IMR-90 (cell line): ENCODE measurements around the gene DCST2. TPM values are rescaled to one million over a fixed set of nuclear protein-coding genes. Genes with fewer than 3 reads are reported as not detected.
A peak's percentile ranks its signal among the peaks of the same experiment; 100 is the strongest.
"Not testable (repeated sequence)": the region's sequence is repeated elsewhere in the genome, so short reads cannot be mapped to it uniquely, and the experiment has no call there.

Experiments
- ATAC-seq: fragments of 200-7000 bp; cut with Tn5 transposase; 2 replicates; pipeline ENCODE4 v1.9.1; 2020; ENCODE audit warnings: low read depth, mild to moderate bottlenecking, moderate library complexity
- BruUV-seq: library from RNA; stranded (reverse); fragments of 400-500 nt; replicated peaks from 2 replicates; lab custom pipeline; 2021; lab: Mats Ljungman, UMichigan
- CTCF ChIA-PET: fragments of 300-600 bp; formaldehyde crosslinking; extraction: SDS; loops from one replicate; lab custom pipeline; 2021; ENCODE audit warnings: antibody characterized with exemption; lab: Yijun Ruan, JAX
- POLR2A ChIA-PET: fragments of 300-600 bp; sonication (Branson Sonifier 250); formaldehyde crosslinking; loops from one replicate; lab custom pipeline; 2022; ENCODE audit warnings: antibody characterized with exemption; ENCODE audit not compliant: unreplicated experiment; lab: Charles Lee
- DNase-seq: peaks from one replicate; pipeline ENCODE4 v3.0.0; 2013
- H2AFZ ChIP-seq: replicated peaks from 2 replicates; pipeline ENCODE3; 2013; ENCODE audit warnings: low read length, mild to moderate bottlenecking; ENCODE audit not compliant: poor library complexity
- H2AK5ac ChIP-seq: 2 replicates; pipeline ENCODE4 v1.6.1; 2013; ENCODE audit warnings: low read depth, low read length, inconsistent platforms
- H2AK9ac ChIP-seq: replicated peaks from 2 replicates; pipeline ENCODE3; 2013; ENCODE audit warnings: mild to moderate bottlenecking, low read depth, low read length, moderate library complexity; ENCODE audit not compliant: poor library complexity
- H2BK120ac ChIP-seq: 2 replicates; pipeline ENCODE4 v1.6.1; 2013; ENCODE audit warnings: low read depth, low read length, inconsistent platforms
- H2BK15ac ChIP-seq: 3 replicates; pipeline ENCODE4 v1.6.1; 2013; ENCODE audit warnings: low read depth, low read length, inconsistent platforms
- H2BK20ac ChIP-seq: 2 replicates; pipeline ENCODE4 v1.6.1; 2013; ENCODE audit warnings: low read depth, mild to moderate bottlenecking, inconsistent platforms, low read length, moderate library complexity
- H2BK5ac ChIP-seq: 2 replicates; pipeline ENCODE4 v1.6.1; 2013; ENCODE audit warnings: mild to moderate bottlenecking, low read depth, low read length, inconsistent platforms; ENCODE audit not compliant: poor library complexity, severe bottlenecking
- H3K14ac ChIP-seq: replicated peaks from 2 replicates; pipeline ENCODE4 v1.6.1; 2013; ENCODE audit warnings: low read depth, low read length, inconsistent platforms
- H3K18ac ChIP-seq: 2 replicates; pipeline ENCODE4 v1.6.1; 2013; ENCODE audit warnings: low read depth, low read length, control low read depth
- H3K23ac ChIP-seq: 2 replicates; pipeline ENCODE4 v1.6.1; 2013; ENCODE audit warnings: low read depth, low read length, inconsistent platforms
- H3K27ac ChIP-seq: 2 replicates; pipeline ENCODE4 v1.5.1; 2013; ENCODE audit warnings: mild to moderate bottlenecking, control low read depth, low read length; ENCODE audit not compliant: insufficient read depth
- H3K27me3 ChIP-seq: 2 replicates; pipeline ENCODE4 v1.6.1; 2013; ENCODE audit warnings: low read length; ENCODE audit not compliant: control insufficient read depth, insufficient read depth
- H3K36me3 ChIP-seq: 2 replicates; pipeline ENCODE4 v1.6.1; 2013; ENCODE audit warnings: low read length, mixed read lengths; ENCODE audit not compliant: control insufficient read depth, insufficient read depth
- H3K4ac ChIP-seq: 2 replicates; pipeline ENCODE4 v1.6.1; 2013; ENCODE audit warnings: low read depth, low read length, inconsistent platforms
- H3K4me1 ChIP-seq: 2 replicates; pipeline ENCODE4 v1.6.1; 2013; ENCODE audit warnings: low read length, mixed read lengths; ENCODE audit not compliant: control insufficient read depth, insufficient read depth
- H3K4me2 ChIP-seq: 2 replicates; pipeline ENCODE4 v1.6.1; 2013; ENCODE audit warnings: low read depth, mild to moderate bottlenecking, control low read depth, low read length, moderate library complexity
- H3K4me3 ChIP-seq: 2 replicates; pipeline ENCODE4 v1.5.1; 2013; ENCODE audit warnings: low read depth, mild to moderate bottlenecking, control low read depth, low read length, moderate library complexity; ENCODE audit not compliant: insufficient read depth
- H3K56ac ChIP-seq: 2 replicates; pipeline ENCODE4 v1.6.1; 2013; ENCODE audit warnings: low read length, inconsistent platforms; ENCODE audit not compliant: insufficient read depth; ENCODE audit errors: extremely low read depth
- H3K79me1 ChIP-seq, 2 experiments: 2 replicates each; pipeline ENCODE4 v1.6.1; 2013; ENCODE audit warnings: low read length in 2 of 2, inconsistent platforms in 1 of 2, low read depth in 1 of 2
- H3K9ac ChIP-seq: 2 replicates; pipeline ENCODE4 v1.6.1; 2013; ENCODE audit warnings: low read depth, low read length, control low read depth
- H3K9me1 ChIP-seq: 2 replicates; pipeline ENCODE4 v1.6.1; 2013; ENCODE audit warnings: low read length, inconsistent platforms; ENCODE audit not compliant: insufficient read depth
- H3K9me3 ChIP-seq: 2 replicates; pipeline ENCODE4 v1.6.1; 2013; ENCODE audit warnings: low read length; ENCODE audit not compliant: control insufficient read depth, insufficient read depth
- H4K20me1 ChIP-seq: 2 replicates; pipeline ENCODE4 v1.6.1; 2013; ENCODE audit warnings: low read length, inconsistent platforms; ENCODE audit not compliant: insufficient read depth
- H4K5ac ChIP-seq: 2 replicates; pipeline ENCODE4 v1.6.1; 2013; ENCODE audit warnings: mild to moderate bottlenecking, low read depth, low read length, control low read depth
- H4K8ac ChIP-seq, 2 experiments: 2 replicates each; pipeline ENCODE4 v1.6.1; 2013; ENCODE audit warnings: low read depth in 2 of 2, low read length in 2 of 2, control low read depth in 1 of 2, inconsistent platforms in 1 of 2
- H4K91ac ChIP-seq: 2 replicates; pipeline ENCODE4 v1.6.1; 2013; ENCODE audit warnings: low read depth, low read length, inconsistent platforms; ENCODE audit not compliant: insufficient read depth
- FOS ChIP-seq: fragments of 150-350 bp; IDR thresholded peaks from 2 replicates; pipeline ENCODE4 v1.6.1; 2016; ENCODE audit warnings: low read depth, low read length
- WGBS, 2 experiments: methylation state at CpG; one replicate each; pipeline versions ENCODE4 v1.1.5 to v1.1.7; 2013; ENCODE audit warnings: missing lambda C conversion rate in 2 of 2; ENCODE audit not compliant: insufficient read length in 1 of 2; ENCODE audit errors: extremely low coverage in 2 of 2; 5-methylcytosine and 5-hydroxymethylcytosine counted together
- dilution Hi-C: fragments of 300-500 bp; cut with HindIII; formaldehyde crosslinking; loops from one replicate; pipeline ENCODE4 v1.14.3; 2018; ENCODE audit warnings: low sequenced_read_pairs; ENCODE audit not compliant: unreplicated experiment
- in situ Hi-C: fragments of 300-500 bp; cut with MboI; formaldehyde crosslinking; loops from 3 replicates; pipeline ENCODE4 v1.14.3; 2019; ENCODE audit warnings: low sequenced_read_pairs, inconsistent platforms, mixed read lengths
- intact Hi-C: fragments of 100-400 bp; cut with micrococcal nuclease; formaldehyde crosslinking; loops from 2 replicates; pipeline ENCODE4 v1.10.0; 2022
- polyA plus RNA-seq, 3 experiments: library from polyadenylated mRNA; depleted of rRNA; stranded (reverse); fragments of >200 nt; gene quantifications; 2 replicates each; pipeline ENCODE4 v1.2.3, GENCODE V29; 2012; ENCODE audit warnings: low replicate concordance in 1 of 3
- total RNA-seq: library from RNA; depleted of rRNA; stranded (reverse); fragments of >200 nt; gene quantifications from 2 replicates; pipeline ENCODE4 v1.2.3, GENCODE V29; 2012

Gene DCST2
- total and polyA plus RNA-seq, 2 of the 4 experiments (the other 2 are of a cell fraction): 0.14 TPM; not detected in 1

DNA sequence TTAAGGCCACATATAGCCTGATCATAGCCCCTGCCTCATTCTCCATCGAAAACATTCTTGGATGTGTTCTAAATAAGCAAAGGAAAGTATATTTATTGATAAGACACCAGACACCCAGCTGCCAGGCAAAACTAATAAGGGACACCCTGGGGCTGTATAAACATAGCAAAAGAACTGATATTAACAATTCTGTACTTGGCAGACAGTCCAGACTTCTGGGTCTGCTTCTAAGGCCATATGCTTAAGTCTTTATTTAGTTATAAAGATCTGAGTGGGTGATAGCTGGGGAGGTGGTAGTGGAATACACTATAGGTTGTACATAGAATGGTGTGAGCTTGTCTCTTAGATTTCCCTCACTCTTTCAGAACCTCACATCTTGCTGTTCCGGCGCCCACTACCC lies 55.2 kb downstream of the DCST2 start:
- Histone ChIP-seq H3K9me1 (no peaks in the 10 kb centered on the region), H2BK120ac (no peak overlapping the region), H3K4me3 (no peak overlapping the region), H3K4me2 (no peak overlapping the region), H2AFZ (no peak overlapping the region), H2BK15ac (no peak overlapping the region), H3K27me3 (no peaks in the 10 kb centered on the region), H3K36me3 (no peaks in the 10 kb centered on the region), H3K23ac (no peak overlapping the region), H4K91ac (no peak overlapping the region), H3K9me3 (no peaks in the 10 kb centered on the region), H3K27ac (no peak overlapping the region), H3K18ac (no peak overlapping the region), H4K5ac (no peak overlapping the region), H2BK5ac (no peak overlapping the region), H3K79me1 (peaks cover 1 to 35% of the 10 kb centered on the region in 2 experiments; a peak in 3 of 4 replicates), H3K4ac (no peak overlapping the region), H2BK20ac (no peak overlapping the region), H2AK5ac (no peak overlapping the region), H4K8ac (no peak overlapping the region), H4K20me1 (no peaks in the 10 kb centered on the region), H3K4me1 (no peaks in the 10 kb centered on the region; the same call in 1 of the 2 replicates), H2AK9ac (no peak overlapping the region), H3K56ac (no peak overlapping the region), H3K9ac (no peak overlapping the region), H3K14ac (no peak overlapping the region)
- ChIA-PET POLR2A (no interaction called here), CTCF (no interaction called here)
- dilution Hi-C loops (no loop called here), intact Hi-C loops (loop anchor here (10.0 kb wide), 1 partner anchor 196 kb away; the partner anchor contains the start of genes KRTCAP2 and TRIM46), in situ Hi-C loops (no loop called here)
- DNase-seq: no peak
- no peak for ATAC-seq
- no TSS peak for BruUV-seq
- no peak for TF ChIP-seq FOS
- WGBS, 2 experiments: no CpG with 5 or more reads among the region's 3 CpGs

DNA sequence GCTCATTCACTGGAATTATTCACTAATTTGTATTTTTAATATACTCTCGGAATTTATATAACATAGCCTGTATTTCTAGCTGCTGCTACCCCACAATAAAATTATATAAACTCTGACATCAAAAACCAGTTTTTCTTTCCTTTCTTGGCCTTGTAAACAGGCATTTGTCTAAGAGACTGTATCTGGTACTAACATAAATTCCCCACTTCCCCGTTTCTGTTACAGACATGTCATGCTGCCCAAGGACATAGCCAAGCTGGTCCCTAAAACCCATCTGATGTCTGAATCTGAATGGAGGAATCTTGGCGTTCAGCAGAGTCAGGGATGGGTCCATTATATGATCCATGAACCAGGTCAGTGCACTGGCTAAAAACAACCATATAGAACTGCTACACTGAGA lies 55.8 kb downstream of the DCST2 start:
- H3K27me3 ChIP-seq, H2BK15ac ChIP-seq, H2AK9ac ChIP-seq, H3K36me3 ChIP-seq, H4K91ac ChIP-seq, in situ Hi-C loops, H2BK120ac ChIP-seq, BruUV-seq, DNase-seq, H4K5ac ChIP-seq, H3K4ac ChIP-seq, H3K18ac ChIP-seq, H3K14ac ChIP-seq, H3K4me2 ChIP-seq, H3K4me1 ChIP-seq, H2BK5ac ChIP-seq, H4K20me1 ChIP-seq, POLR2A ChIA-PET, H3K56ac ChIP-seq, ATAC-seq, H3K9me1 ChIP-seq, H3K9me3 ChIP-seq, H3K4me3 ChIP-seq, dilution Hi-C loops, H3K9ac ChIP-seq, H2AFZ ChIP-seq, H3K27ac ChIP-seq, H2AK5ac ChIP-seq, H2BK20ac ChIP-seq: not testable (repeated sequence)
- CTCF ChIA-PET: interaction anchor here (0.9 kb wide), 1 partner anchor 34 kb away, joined by 3 read pairs; no protein-coding TSS in a partner anchor
- no CpG with 5 or more reads among the region's 3 CpGs for WGBS, 2 experiments
- Histone ChIP-seq H3K79me1 (peaks cover 0 to 31% of the 10 kb centered on the region in 2 experiments; a peak in 2 of 4 replicates), H3K23ac (0 out of 2 replicates have a peak overlapping the region, but pooled peaks have one; percentile 3), H4K8ac (peak overlapping the region in 1 of 2 experiments; percentile 32; a peak in 2 of 4 replicates)
- intact Hi-C loops: loop anchor here (10.0 kb wide), 1 partner anchor 197 kb away; the partner anchor contains the start of genes KRTCAP2 and TRIM46
